ENCODE measurements around the gene ADSS1.

DNA sequence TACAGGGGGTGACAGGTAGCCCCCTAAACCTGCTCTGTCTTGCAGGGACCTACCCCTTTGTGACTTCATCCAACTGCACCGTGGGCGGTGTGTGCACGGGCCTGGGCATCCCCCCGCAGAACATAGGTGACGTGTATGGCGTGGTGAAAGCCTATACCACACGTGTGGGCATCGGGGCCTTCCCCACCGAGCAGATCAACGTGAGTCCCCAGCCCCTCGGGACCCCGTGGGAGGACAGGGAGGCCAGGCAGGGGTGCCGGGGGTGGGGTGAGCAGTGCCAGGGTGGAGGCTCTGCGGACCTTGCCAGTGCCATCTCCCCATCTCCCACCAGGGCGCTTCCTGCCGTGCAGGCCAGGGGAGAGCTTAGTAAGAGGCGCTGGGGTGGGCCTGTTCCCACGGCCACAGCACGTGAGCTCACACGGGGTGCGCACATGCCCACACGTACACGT lies 17.8 kb downstream of the ADSS1 start:
- TF ChIP-seq, protein P1, sequence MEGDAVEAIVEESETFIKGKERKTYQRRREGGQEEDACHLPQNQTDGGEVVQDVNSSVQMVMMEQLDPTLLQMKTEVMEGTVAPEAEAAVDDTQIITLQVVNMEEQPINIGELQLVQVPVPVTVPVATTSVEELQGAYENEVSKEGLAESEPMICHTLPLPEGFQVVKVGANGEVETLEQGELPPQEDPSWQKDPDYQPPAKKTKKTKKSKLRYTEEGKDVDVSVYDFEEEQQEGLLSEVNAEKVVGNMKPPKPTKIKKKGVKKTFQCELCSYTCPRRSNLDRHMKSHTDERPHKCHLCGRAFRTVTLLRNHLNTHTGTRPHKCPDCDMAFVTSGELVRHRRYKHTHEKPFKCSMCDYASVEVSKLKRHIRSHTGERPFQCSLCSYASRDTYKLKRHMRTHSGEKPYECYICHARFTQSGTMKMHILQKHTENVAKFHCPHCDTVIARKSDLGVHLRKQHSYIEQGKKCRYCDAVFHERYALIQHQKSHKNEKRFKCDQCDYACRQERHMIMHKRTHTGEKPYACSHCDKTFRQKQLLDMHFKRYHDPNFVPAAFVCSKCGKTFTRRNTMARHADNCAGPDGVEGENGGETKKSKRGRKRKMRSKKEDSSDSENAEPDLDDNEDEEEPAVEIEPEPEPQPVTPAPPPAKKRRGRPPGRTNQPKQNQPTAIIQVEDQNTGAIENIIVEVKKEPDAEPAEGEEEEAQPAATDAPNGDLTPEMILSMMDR (IDR thresholded peaks at IDR 0.05; ENCODE audit: low read length) = no peak
- no peak for TF ChIP-seq EZH2 (IDR thresholded peaks at IDR 0.05; ENCODE audit: borderline replicate concordance, low read length)
